Ishikawa (cell line): Measurements from ENCODE around the gene GLYATL1B.

ENCODE experiments used
- EGR1 ChIP-seq: IDR thresholded peaks from 2 replicates; pipeline ENCODE4 v1.6.1; 2012
- EP300 ChIP-seq: IDR thresholded peaks from 2 replicates; pipeline ENCODE4 v1.6.1; 2012; ENCODE audit warnings: borderline replicate concordance
- USF1 ChIP-seq: IDR thresholded peaks from 2 replicates; pipeline ENCODE4 v1.6.1; 2012
- YY1 ChIP-seq: IDR thresholded peaks from 2 replicates; pipeline ENCODE4 v1.6.1; 2012; ENCODE audit warnings: low read depth

GRCh38 chr11:59119826-59120225, 33.7 kb downstream of the GLYATL1B start:
- no peak for TF ChIP-seq USF1
- no peak for TF ChIP-seq EGR1
- no peak for TF ChIP-seq YY1
- TF ChIP-seq EP300 = no peak
